Daoy (cell line): ENCODE data around the gene SLAIN2. TPM values are rescaled to one million over a fixed set of nuclear protein-coding genes. Genes with fewer than 3 reads are reported as not detected.
"Not testable (repeated sequence)": the region's sequence is repeated elsewhere in the genome, so short reads cannot be mapped to it uniquely, and the experiment has no call there.

Source experiments
- DNase-seq: peaks from one replicate; pipeline ENCODE4 v3.0.0-alpha.2; 2015; ENCODE audit warnings: low read depth
- total RNA-seq: library from RNA; depleted of rRNA; stranded (reverse); fragments of >200 nt; shearing (Covaris generic); gene quantifications from 2 replicates; pipeline ENCODE4 v1.2.3, GENCODE V29; 2014; rRNA removed

Gene SLAIN2
- total RNA-seq, 1 experiment from 2014 or later: 25.8 TPM

DNA sequence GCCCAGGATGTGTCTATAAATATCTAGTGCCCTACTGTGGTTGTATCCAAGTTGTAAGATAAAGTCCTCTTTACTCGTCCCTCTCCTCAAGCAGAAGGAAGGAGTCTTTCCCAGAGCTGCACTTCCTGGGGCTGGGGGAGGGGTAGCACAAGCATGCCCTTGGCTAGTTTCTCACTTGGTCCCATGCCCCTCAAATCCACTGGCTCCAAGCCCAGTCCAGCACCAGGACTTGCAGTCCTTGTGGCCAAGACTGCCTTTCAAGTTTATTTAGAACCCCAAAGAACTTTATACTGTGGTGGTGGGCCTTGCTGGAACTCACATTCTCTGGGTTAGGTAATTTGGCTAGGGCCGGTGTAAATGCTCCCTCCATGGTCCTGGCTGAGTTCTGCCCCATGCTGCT lies 98.7 kb downstream of the SLAIN2 start:
- DNase-seq: no peak

GRCh38 chr4:48440914-48441313 lies 99.6 kb downstream of the SLAIN2 start:
- DNase-seq: not testable (repeated sequence)

- DNase-seq: no peak
These were observed 104.4 kb downstream of the SLAIN2 start for GRCh38 chr4:48445704-48446103.

GRCh38 chr4:48446642-48447041 lies 105.3 kb downstream of the SLAIN2 start:
- DNase-seq: no peak

GRCh38 chr4:48449151-48449550 lies 107.8 kb downstream of the SLAIN2 start:
- DNase-seq: no peak

DNA sequence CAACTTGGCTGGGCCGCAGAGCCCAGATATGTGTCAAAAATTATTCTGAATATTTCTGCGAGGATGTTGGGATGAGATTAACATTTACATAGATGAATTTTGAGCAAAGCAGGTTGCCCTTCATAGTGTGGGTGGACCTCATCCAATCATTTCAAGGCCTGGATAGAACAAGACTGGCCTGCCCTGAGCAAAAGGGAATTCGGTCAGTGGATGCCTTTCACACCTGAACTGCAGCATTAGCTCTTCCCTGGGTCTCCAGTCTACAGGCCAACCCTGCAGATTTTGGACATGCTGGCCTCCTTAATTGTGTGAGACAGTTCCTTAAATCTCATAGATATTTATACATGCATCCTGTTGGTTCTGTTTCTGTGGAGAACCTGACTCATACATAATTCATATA lies 109.4 kb downstream of the SLAIN2 start:
- DNase-seq: no peak

DNA sequence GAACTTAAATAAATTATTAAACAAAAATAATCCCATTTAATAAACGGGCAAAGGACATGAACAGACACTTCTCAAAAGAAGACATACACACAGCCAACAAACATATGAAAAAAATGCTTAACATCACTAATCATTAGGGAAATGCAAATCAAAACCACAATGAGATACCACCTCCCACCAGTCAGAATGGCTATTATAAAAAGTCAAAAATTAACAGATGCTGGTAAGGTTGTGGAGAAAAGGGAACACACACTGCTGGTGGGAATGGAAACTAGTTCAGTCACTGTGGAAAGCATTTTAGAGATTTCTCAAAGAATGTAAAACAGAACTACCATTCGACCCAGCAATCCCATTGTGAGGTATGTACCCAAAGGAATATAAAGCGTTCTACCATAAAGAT lies 110.3 kb downstream of the SLAIN2 start:
- not testable (repeated sequence) for DNase-seq

- DNase-seq: no peak
These were observed 113.3 kb downstream of the SLAIN2 start for GRCh38 chr4:48454591-48454990.

GRCh38 chr4:48461000-48461399 lies 119.7 kb downstream of the SLAIN2 start:
- no peak for DNase-seq

DNA sequence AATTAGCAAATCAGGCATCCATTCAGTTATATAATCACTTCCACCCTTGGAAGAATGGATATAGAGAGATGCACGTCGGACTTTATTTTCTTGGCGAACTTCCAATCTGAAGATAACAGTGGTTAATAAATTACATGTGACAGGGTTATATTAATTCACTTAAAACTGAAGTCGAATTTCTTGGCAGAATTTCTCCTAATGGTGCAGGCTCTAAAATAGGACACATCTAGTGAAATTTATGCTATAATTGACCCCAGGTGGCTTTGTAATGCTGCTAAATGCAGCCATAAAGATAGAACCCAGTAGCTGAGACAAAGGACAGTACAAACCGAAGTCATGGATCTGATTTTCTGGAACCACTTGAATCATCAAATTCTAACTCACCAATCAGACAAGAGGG lies 121.0 kb downstream of the SLAIN2 start:
- no peak for DNase-seq

- DNase-seq: no peak
These were observed 126.1 kb downstream of the SLAIN2 start for GRCh38 chr4:48467442-48467841.

- DNase-seq: no peak
These were observed 126.6 kb downstream of the SLAIN2 start for GRCh38 chr4:48467891-48468290.

DNA sequence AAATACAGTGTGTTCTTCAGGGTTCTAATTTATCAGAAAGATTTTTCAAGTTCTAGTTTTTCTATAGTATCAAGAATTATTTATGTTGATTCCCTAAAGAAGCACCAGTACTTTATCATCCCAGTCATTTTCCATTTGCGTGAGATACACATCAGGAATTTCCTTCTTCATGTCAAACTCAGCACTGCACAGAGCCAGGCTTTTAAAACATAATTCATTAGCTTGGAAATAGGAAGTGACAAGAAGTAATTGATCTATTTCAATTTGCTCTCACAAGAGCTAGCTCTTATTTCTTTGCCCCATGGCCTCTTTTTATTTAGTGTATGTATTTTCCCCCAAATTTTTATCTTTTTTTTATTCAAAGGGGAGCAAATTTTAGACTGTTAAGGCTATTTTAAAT lies 128.8 kb downstream of the SLAIN2 start:
- no peak for DNase-seq

- DNase-seq: no peak
These were observed 129.2 kb downstream of the SLAIN2 start for GRCh38 chr4:48470570-48470969.

DNA sequence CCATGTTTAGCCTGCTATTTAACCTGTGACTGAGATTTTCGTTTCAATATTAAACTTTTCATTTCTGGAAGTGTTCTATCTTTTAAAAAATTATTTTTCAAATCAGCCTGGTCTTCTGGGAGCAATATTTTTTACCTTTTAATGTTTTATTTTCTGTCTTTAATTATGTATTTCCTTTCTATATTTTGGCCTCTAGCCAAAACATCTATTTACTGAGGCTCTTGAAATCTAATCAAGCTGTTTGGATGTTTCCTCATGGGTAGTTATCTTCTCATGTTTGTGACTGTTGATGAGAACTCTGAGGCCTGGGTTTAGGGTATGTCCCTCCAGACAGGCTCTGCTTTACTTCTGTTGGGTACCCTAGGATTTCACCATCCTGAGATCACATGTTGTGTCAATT lies 131.5 kb downstream of the SLAIN2 start:
- DNase-seq: no peak

GRCh38 chr4:48475770-48476169 lies 134.4 kb downstream of the SLAIN2 start:
- DNase-seq: no peak

Other genes starting within 250 kb of the SLAIN2 start
- gene TXK, start 207.3 kb upstream of the SLAIN2 start, total RNA-seq: 0.23 and 0.36 TPM in 2 replicates
- gene TEC, start 71.7 kb upstream of the SLAIN2 start, total RNA-seq: 0.23 and 0.24 TPM in 2 replicates
- gene SLC10A4, start 141.8 kb downstream of the SLAIN2 start, total RNA-seq: 0.23 TPM in 1 of 2 replicates, not detected in the other
- 0.11 TPM in 1 of 2 replicates, not detected in the other for gene ZAR1, start 148.7 kb downstream of the SLAIN2 start, total RNA-seq